Neural progenitor cell (in vitro differentiated cells): Measurements from ENCODE around the gene CHST14.

Experiments used
- CTCF ChIP-seq: fragments of 200-600 bp; sonication (generic); IDR thresholded peaks from 2 replicates; pipeline ENCODE4 v1.5.1; 2017; ENCODE audit warnings: antibody characterized with exemption, mild to moderate bottlenecking
- EZH2 ChIP-seq: fragments of 200-600 bp; sonication (generic); IDR thresholded peaks from 2 replicates; pipeline ENCODE4 v1.6.1; 2017; ENCODE audit warnings: antibody characterized with exemption, mild to moderate bottlenecking, moderate library complexity

DNA sequence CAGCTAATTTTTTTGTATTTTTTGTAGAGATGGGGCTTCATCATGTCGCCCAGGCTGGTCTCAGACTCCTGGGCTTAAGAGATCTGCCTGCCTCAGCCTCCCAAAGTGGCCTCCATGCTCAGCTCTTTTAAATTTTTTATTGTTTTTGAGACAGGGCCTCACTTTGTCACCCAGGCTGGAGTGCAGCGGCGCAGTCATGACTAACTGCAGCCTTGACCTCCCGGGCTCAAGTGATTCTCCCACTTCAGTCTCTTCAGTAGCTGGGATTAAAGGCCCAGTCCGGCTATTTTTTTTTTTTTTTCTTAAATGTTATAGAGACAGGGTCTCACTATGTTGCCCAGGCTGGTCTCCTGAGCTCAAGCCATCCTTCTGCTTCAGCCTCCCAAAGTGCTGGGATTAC is 45.1 kb upstream of the CHST14 start:
- TF ChIP-seq CTCF, result no peak
- TF ChIP-seq EZH2, result no peak
